ENCODE data around the gene HS3ST3A1.

GRCh38 chr17:13495423-13495822 lies 106.3 kb downstream of the HS3ST3A1 start:
- TF ChIP-seq, protein P1, sequence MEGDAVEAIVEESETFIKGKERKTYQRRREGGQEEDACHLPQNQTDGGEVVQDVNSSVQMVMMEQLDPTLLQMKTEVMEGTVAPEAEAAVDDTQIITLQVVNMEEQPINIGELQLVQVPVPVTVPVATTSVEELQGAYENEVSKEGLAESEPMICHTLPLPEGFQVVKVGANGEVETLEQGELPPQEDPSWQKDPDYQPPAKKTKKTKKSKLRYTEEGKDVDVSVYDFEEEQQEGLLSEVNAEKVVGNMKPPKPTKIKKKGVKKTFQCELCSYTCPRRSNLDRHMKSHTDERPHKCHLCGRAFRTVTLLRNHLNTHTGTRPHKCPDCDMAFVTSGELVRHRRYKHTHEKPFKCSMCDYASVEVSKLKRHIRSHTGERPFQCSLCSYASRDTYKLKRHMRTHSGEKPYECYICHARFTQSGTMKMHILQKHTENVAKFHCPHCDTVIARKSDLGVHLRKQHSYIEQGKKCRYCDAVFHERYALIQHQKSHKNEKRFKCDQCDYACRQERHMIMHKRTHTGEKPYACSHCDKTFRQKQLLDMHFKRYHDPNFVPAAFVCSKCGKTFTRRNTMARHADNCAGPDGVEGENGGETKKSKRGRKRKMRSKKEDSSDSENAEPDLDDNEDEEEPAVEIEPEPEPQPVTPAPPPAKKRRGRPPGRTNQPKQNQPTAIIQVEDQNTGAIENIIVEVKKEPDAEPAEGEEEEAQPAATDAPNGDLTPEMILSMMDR (IDR thresholded peaks at IDR 0.05 in 8 of 11, conservative IDR thresholded peaks at IDR 0.05 in 3 of 11): no peak
- TF ChIP-seq POLR2A (IDR thresholded peaks at IDR 0.05) (no peak), POLR2AphosphoS5 (IDR thresholded peaks at IDR 0.05) (no peak)
